GM12878 (cell line): ENCODE measurements around the gene HVCN1. TPM values are rescaled to one million over a fixed set of nuclear protein-coding genes. Genes with fewer than 3 reads are reported as not detected.
A peak's percentile ranks its signal among the peaks of the same experiment; 100 is the strongest.

Experiments used
- ATAC-seq: fragments of 200-7000 bp; cut with Tn5 transposase; 3 replicates; pipeline ENCODE4 v1.9.1; 2020; ENCODE audit warnings: mild to moderate bottlenecking, moderate library complexity
- BruUV-seq: library from RNA; stranded (reverse); fragments of 400-500 nt; replicated peaks from 2 replicates; lab custom pipeline; 2021; lab: Mats Ljungman, UMichigan
- CTCF ChIA-PET: fragments of 300-600 bp; sonication (Branson Sonifier 250); formaldehyde crosslinking; extraction: SDS; loops from one replicate; lab custom pipeline; 2021; ENCODE audit warnings: inconsistent platforms; lab: Yijun Ruan, JAX
- POLR2A ChIA-PET: fragments of 350-600 bp; formaldehyde crosslinking; extraction: SDS; loops from one replicate; lab custom pipeline; 2021; ENCODE audit warnings: inconsistent platforms; lab: Charles Lee
- RAD21 ChIA-PET: fragments of 300-600 bp; sonication (Branson Sonifier 250); formaldehyde crosslinking; loops from one replicate; lab custom pipeline; 2023; ENCODE audit warnings: antibody characterized with exemption; ENCODE audit not compliant: unreplicated experiment; lab: Charles Lee
- SMC1A ChIA-PET: fragments of 300-600 bp; sonication (Branson Sonifier 250); formaldehyde crosslinking; loops from one replicate; lab custom pipeline; 2023; ENCODE audit not compliant: unreplicated experiment, uncharacterized antibody; lab: Charles Lee
- DNase-seq: peaks from one replicate; pipeline ENCODE4 v3.0.0-alpha.2; 2011; ENCODE audit warnings: low read depth, low spot score
- FAIRE-seq: peaks from 3 replicates; lab custom pipeline; 2011; peaks lifted over from hg19 to GRCh38; lab: Jason Lieb, UNC
- H2AFZ ChIP-seq: 2 replicates; pipeline ENCODE4 v1.6.0; 2011; ENCODE audit warnings: low read depth, low read length, control low read depth; ENCODE audit not compliant: control insufficient read depth
- H3K27ac ChIP-seq: 2 replicates; pipeline ENCODE4 v1.5.1; 2011; ENCODE audit warnings: control low read depth; ENCODE audit not compliant: control insufficient read depth, insufficient read depth
- H3K27me3 ChIP-seq, 2 experiments: replicated peaks in 1 of 2; 2 replicates each; pipeline versions ENCODE4 v1.6.0 to v1.6.1; 2011; ENCODE audit warnings: low read length in 1 of 2; ENCODE audit not compliant: control insufficient read depth in 2 of 2, insufficient read depth in 2 of 2
- H3K36me3 ChIP-seq, 2 experiments: 2 replicates each; pipeline ENCODE4 v1.5.1; 2011; ENCODE audit warnings: low read length in 1 of 2; ENCODE audit not compliant: control insufficient read depth in 2 of 2, insufficient read depth in 2 of 2
- H3K4me1 ChIP-seq: 2 replicates; pipeline ENCODE4 v1.6.1; 2011; ENCODE audit warnings: mild to moderate bottlenecking, low read length, moderate library complexity, mixed read lengths; ENCODE audit not compliant: control insufficient read depth, insufficient read depth
- H3K4me2 ChIP-seq: 2 replicates; pipeline ENCODE4 v1.6.0; 2011; ENCODE audit warnings: control low read depth; ENCODE audit not compliant: control insufficient read depth, insufficient read depth
- H3K4me3 ChIP-seq: fragments of 200-600 bp; sonication (generic); 2 replicates; pipeline ENCODE4 v1.5.1; 2016
- H3K79me2 ChIP-seq: 2 replicates; pipeline ENCODE4 v1.6.0; 2011; ENCODE audit warnings: low read length; ENCODE audit not compliant: control insufficient read depth, insufficient read depth
- H3K9ac ChIP-seq: 2 replicates; pipeline ENCODE4 v1.8.0; 2011; ENCODE audit warnings: low read length, control low read depth, mixed read lengths; ENCODE audit not compliant: control insufficient read depth, insufficient read depth
- H3K9me3 ChIP-seq: replicated peaks from 3 replicates; pipeline ENCODE4 v1.5.1; 2011; ENCODE audit warnings: mild to moderate bottlenecking, low read length; ENCODE audit not compliant: control insufficient read depth, insufficient read depth
- H4K20me1 ChIP-seq: 2 replicates; pipeline ENCODE4 v1.6.0; 2011; ENCODE audit not compliant: control insufficient read depth, insufficient read depth
- BHLHE40 ChIP-seq, 2 experiments: fragments of 450-650 bp in 1 of 2; IDR thresholded peaks; 2 replicates each; pipeline ENCODE4 v1.6.1; 2011 to 2017; ENCODE audit warnings: low read depth in 2 of 2, borderline replicate concordance in 1 of 2, improper control_type of control experiment in 1 of 2, low read length in 1 of 2, mild to moderate bottlenecking in 1 of 2
- CBX5 ChIP-seq: sonication (generic); IDR thresholded peaks from 2 replicates; pipeline ENCODE4 v1.6.1; 2016; ENCODE audit warnings: low read depth, moderate library complexity, mild to moderate bottlenecking, inconsistent platforms
- E4F1 ChIP-seq: fragments of 450-650 bp; IDR thresholded peaks from 2 replicates; pipeline ENCODE4 v1.6.1; 2018; ENCODE audit warnings: borderline replicate concordance, mild to moderate bottlenecking; ENCODE audit not compliant: partially characterized antibody
- FOXK2 ChIP-seq: fragments of 450-650 bp; IDR thresholded peaks from 2 replicates; pipeline ENCODE4 v1.6.1; 2017; ENCODE audit warnings: mild to moderate bottlenecking, moderate library complexity
- GABPA ChIP-seq: IDR thresholded peaks from 2 replicates; pipeline ENCODE4 v1.6.1; 2014; ENCODE audit warnings: antibody characterized with exemption, low read depth, mild to moderate bottlenecking, inconsistent platforms
- IKZF1 ChIP-seq: fragments of 450-650 bp; conservative IDR thresholded peaks from 2 replicates; pipeline ENCODE4 v1.6.1; 2017; ENCODE audit warnings: antibody characterized with exemption, mild to moderate bottlenecking
- NFIC ChIP-seq: IDR thresholded peaks from 2 replicates; pipeline ENCODE4 v1.6.1; 2012; ENCODE audit warnings: low read depth, mild to moderate bottlenecking, inconsistent platforms, low read length, moderate library complexity
- NFYA ChIP-seq: IDR thresholded peaks from 2 replicates; pipeline ENCODE4 v1.6.1; 2011; ENCODE audit warnings: low read depth, mild to moderate bottlenecking, low read length, improper control_type of control experiment, borderline replicate concordance
- NR2F1 ChIP-seq: fragments of 450-650 bp; conservative IDR thresholded peaks from 2 replicates; pipeline ENCODE4 v1.6.1; 2017; ENCODE audit warnings: mild to moderate bottlenecking
- NRF1 ChIP-seq: conservative IDR thresholded peaks from 2 replicates; pipeline ENCODE4 v1.6.1; 2011; ENCODE audit warnings: mild to moderate bottlenecking, low read depth, low read length, improper control_type of control experiment
- SPI1 ChIP-seq: IDR thresholded peaks from 2 replicates; pipeline ENCODE4 v1.6.1; 2011; ENCODE audit warnings: low read depth, mild to moderate bottlenecking, low read length, moderate library complexity, borderline replicate concordance; ENCODE audit not compliant: insufficient read depth
- TCF12 ChIP-seq: IDR thresholded peaks from 2 replicates; pipeline ENCODE4 v1.6.1; 2011; ENCODE audit warnings: low read depth, mild to moderate bottlenecking, low read length
- TCF3 ChIP-seq: IDR thresholded peaks from 2 replicates; pipeline ENCODE4 v1.6.1; 2012; ENCODE audit warnings: low read depth, mild to moderate bottlenecking, low read length, borderline replicate concordance; ENCODE audit not compliant: insufficient read depth
- WGBS: methylation state at CpG from one replicate; pipeline ENCODE4 v1.1.6; 2016; ENCODE audit warnings: low lambda C conversion rate; ENCODE audit not compliant: insufficient replicate concordance, insufficient coverage; ENCODE audit errors: missing lambda C conversion rate; 5-methylcytosine and 5-hydroxymethylcytosine counted together
- in situ Hi-C: fragments of 300-500 bp; cut with MboI; formaldehyde crosslinking; loops from 9 replicates; pipeline ENCODE4 v1.14.3; 2018; ENCODE audit warnings: mixed read lengths
- intact Hi-C: fragments of 100-400 bp; cut with micrococcal nuclease; formaldehyde crosslinking; loops from one replicate; pipeline ENCODE4 v1.14.2; 2022; ENCODE audit not compliant: unreplicated experiment
- polyA plus RNA-seq, 11 experiments: library from polyadenylated mRNA; depleted of rRNA in 4 of 11; unstranded in 6 of 11; stranded (reverse) in 5 of 11; fragments of >200 nt; fragmentation: Nextera tagmentation in 4 of 11; fragmentation: Illumina TruSeq in 1 of 11; extraction: Ambion mirVana in 4 of 11; extraction: Trizol in 1 of 11; gene quantifications; 1 replicate in 1 of 11; 2 replicates in 10 of 11; pipeline versions ENCODE4 v1.2.1 to v1.2.3, GENCODE V29; 2011 to 2016; ENCODE audit warnings: inconsistent platforms in 2 of 11, missing spikeins in 2 of 11, low read depth in 1 of 11
- total RNA-seq, 4 experiments: library from RNA; depleted of rRNA in 3 of 4; stranded (reverse); fragments of >200 nt in 3 of 4; fragmentation: Illumina TruSeq in 1 of 4; extraction: Trizol in 1 of 4; gene quantifications; 2 replicates each; pipeline versions ENCODE4 v1.2.1 to v1.2.3, GENCODE V29; 2013 to 2021
- TF ChIP-seq, protein P1 (sequence below): fragments of 450-650 bp; formaldehyde crosslinking; IDR thresholded peaks from 2 replicates; pipeline ENCODE4 v1.4.0; 2022; ENCODE audit warnings: mild to moderate bottlenecking, moderate library complexity
- TF ChIP-seq, protein P2 (sequence below): fragments of 450-650 bp; IDR thresholded peaks from 2 replicates; pipeline ENCODE4 v1.6.1; 2017; ENCODE audit warnings: low read depth, mild to moderate bottlenecking, moderate library complexity

The HVCN1 gene
- total and polyA plus RNA-seq, 10 of the 15 experiments (the other 5 are each of a cell fraction or from before 2014, with no cell fraction given), result 27.8 to 181 (median 103) TPM

GRCh38 chr12:110726708-110727369 lies 37.9 kb upstream of the HVCN1 start:
- ATAC-seq (peak; percentile 55), FAIRE-seq (no peak), DNase-seq (no peak)
- H3K79me2 ChIP-seq, result peaks cover 55% of the 10 kb centered on the region
- intact Hi-C loops, result no loop called here
- no peak overlapping the region for H2AFZ ChIP-seq
- H3K36me3 ChIP-seq, result peaks cover 21 to 27% of the 10 kb centered on the region in 2 experiments
- CTCF ChIA-PET, result interaction anchor here (0.8 to 1.8 kb wide), 5 partner anchors 9 to 85 kb away, joined by 3 to 7 read pairs (median 3); no protein-coding TSS in a partner anchor
- 59% methylated on average over 9 of the region's 9 CpGs for WGBS
- H4K20me1 ChIP-seq, result peaks cover 2% of the 10 kb centered on the region; the same call in 1 of the 2 replicates
- no peak overlapping the region; the same call in 1 of the 2 replicates for H3K4me3 ChIP-seq
- no peaks in the 10 kb centered on the region for H3K9me3 ChIP-seq
- SMC1A ChIA-PET, result interaction anchor here (0.9 to 6.1 kb wide), 8 partner anchors 12 to 161 kb away, joined by 3 to 55 read pairs (median 3); no protein-coding TSS in a partner anchor
- no peak overlapping the region for H3K9ac ChIP-seq
- peak overlapping the region; percentile 38 for H3K27ac ChIP-seq
- peaks cover 16% of the 10 kb centered on the region for H3K4me1 ChIP-seq
- H3K27me3 ChIP-seq, result no peaks in the 10 kb centered on the region
- in situ Hi-C loops, result no loop called here
- H3K4me2 ChIP-seq, result peak overlapping the region; percentile 73
- RAD21 ChIA-PET, result interaction anchor here (0.6 to 2.7 kb wide), 9 partner anchors 10 to 276 kb away, joined by 3 to 10 read pairs (median 4); partner anchors contain the start of gene ARPC3
- POLR2A ChIA-PET, result interaction anchor here (0.5 to 3.0 kb wide), 7 partner anchors 7 to 296 kb away, joined by 3 to 21 read pairs (median 3); no protein-coding TSS in a partner anchor
- BruUV-seq, result no TSS peak
- TF ChIP-seq, protein P1, sequence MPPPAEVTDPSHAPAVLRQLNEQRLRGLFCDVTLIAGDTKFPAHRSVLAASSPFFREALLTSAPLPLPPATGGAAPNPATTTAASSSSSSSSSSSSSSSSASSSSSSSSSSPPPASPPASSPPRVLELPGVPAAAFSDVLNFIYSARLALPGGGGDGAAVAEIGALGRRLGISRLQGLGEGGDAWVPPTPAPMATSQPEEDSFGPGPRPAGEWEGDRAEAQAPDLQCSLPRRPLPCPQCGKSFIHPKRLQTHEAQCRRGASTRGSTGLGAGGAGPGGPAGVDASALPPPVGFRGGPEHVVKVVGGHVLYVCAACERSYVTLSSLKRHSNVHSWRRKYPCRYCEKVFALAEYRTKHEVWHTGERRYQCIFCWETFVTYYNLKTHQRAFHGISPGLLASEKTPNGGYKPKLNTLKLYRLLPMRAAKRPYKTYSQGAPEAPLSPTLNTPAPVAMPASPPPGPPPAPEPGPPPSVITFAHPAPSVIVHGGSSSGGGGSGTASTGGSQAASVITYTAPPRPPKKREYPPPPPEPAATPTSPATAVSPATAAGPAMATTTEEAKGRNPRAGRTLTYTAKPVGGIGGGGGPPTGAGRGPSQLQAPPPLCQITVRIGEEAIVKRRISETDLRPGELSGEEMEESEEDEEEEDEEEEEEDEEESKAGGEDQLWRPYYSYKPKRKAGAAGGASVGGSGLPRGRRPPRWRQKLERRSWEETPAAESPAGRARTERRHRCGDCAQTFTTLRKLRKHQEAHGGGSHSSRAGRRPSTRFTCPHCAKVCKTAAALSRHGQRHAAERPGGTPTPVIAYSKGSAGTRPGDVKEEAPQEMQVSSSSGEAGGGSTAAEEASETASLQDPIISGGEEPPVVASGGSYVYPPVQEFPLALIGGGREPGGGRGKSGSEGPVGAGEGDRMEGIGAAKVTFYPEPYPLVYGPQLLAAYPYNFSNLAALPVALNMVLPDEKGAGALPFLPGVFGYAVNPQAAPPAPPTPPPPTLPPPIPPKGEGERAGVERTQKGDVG, result no peak
- peak; percentile 95 for TF ChIP-seq NR2F1
- TF ChIP-seq, protein P2, sequence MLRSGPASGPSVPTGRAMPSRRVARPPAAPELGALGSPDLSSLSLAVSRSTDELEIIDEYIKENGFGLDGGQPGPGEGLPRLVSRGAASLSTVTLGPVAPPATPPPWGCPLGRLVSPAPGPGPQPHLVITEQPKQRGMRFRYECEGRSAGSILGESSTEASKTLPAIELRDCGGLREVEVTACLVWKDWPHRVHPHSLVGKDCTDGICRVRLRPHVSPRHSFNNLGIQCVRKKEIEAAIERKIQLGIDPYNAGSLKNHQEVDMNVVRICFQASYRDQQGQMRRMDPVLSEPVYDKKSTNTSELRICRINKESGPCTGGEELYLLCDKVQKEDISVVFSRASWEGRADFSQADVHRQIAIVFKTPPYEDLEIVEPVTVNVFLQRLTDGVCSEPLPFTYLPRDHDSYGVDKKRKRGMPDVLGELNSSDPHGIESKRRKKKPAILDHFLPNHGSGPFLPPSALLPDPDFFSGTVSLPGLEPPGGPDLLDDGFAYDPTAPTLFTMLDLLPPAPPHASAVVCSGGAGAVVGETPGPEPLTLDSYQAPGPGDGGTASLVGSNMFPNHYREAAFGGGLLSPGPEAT, result 0 out of 2 replicates have a peak, but pooled peaks have one; percentile 12
- TF ChIP-seq TCF12, result no peak
- no peak for TF ChIP-seq CBX5
- TF ChIP-seq NRF1, result no peak
- no peak for TF ChIP-seq GABPA
- TF ChIP-seq TCF3, result no peak
- TF ChIP-seq BHLHE40 (IDR thresholded peaks at IDR 0.05; ENCODE audit: borderline replicate concordance in 1 of 2, low read depth in 2 of 2, low read length in 1 of 2), result peak; percentile 9; a peak in 1 of 4 replicates
- no peak for TF ChIP-seq FOXK2
- TF ChIP-seq E4F1, result no peak
- peak; percentile 70; the same call in 1 of the 2 replicates for TF ChIP-seq SPI1
- TF ChIP-seq NFIC, result 0 out of 2 replicates have a peak, but pooled peaks have one; percentile 4
- TF ChIP-seq NFYA, result no peak
- TF ChIP-seq IKZF1, result peak; percentile 55; the same call in 1 of the 2 replicates
